Kidney tubule cell (primary cell): ENCODE data around the gene HMCES.
"Not testable (repeated sequence)": the region's sequence is repeated elsewhere in the genome, so short reads cannot be mapped to it uniquely, and the experiment has no call there.

ENCODE experiments used
- DNase-seq: peaks from one replicate; pipeline ENCODE4 v3.0.0-alpha.2; 2018; ENCODE audit warnings: low spot score

The HMCES gene

DNA sequence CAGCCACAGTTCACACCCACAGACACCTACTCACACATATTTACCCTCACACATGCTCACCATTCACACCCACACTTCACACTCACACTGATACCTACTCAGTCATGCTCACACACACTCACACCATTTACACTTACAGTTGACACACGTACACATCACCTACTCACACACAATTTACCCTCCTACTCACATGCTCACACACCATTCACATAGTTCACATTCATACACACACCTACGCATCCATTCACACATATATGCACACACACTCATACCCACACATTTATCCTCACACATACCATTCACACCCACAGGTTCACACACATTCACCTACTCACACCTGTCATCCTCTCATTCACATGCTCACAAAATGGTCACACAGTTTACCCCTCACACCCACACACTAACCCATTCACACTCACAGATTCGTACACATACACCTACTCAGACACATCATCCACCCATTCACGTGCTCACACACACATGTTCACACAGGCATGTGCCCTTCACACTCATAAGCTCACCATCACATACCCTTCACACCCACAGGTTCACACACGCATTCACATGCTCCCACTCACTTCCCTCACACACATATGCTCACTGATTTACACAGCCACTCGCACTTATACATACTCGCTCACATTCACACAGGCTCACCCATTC is 42.3 kb downstream of the HMCES start:
- no peak for DNase-seq

DNA sequence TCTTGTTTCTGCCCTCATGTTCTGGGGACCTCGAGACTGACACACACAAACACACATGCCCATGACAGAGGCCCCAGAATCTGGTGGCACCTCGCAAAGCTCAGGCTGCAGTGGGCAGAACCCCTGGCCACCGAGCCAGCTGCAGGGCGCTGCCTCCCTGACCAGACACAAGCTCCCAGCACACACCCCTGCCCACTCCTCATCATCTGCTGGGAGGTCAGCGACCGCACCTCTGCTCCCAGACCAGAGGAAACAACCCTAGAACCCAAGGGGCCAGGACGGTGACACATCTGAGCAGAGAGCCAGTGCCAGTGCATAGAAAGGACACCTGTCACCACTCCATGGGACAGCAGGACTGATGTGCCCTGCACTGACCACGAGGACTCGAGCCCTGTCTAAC is 43.2 kb downstream of the HMCES start:
- no peak for DNase-seq

DNA sequence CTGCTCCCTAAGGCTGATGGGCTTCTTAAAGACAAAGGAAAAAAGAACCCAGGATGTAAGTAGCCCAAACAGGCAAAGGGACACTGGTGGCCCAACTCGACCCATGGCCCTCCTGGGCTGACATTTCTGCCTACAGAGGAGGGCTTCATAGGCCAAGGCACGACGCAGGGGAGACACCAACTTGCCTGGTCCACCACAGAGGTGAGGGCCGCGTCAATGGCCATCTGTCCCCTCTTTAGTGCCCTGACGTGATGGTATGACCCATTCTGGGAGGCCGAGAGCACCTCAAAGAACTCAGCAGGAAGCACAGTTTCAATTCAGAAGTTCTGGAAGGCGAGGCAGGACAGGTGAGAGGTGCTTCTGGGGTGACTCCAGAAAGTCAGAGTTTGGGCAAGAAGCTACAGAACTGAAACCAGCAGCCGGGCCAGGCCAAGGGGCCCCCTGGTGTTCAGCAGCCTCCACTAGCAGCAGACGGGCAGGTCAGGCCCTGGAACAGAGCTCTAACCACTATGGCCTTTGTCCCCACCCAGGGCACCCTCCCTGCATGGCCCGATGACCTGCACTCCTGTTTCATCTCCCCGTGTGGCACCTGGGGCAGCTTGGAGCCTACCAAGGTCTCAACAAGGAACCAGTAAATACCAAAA is 45.1 kb downstream of the HMCES start:
- no peak for DNase-seq

DNA sequence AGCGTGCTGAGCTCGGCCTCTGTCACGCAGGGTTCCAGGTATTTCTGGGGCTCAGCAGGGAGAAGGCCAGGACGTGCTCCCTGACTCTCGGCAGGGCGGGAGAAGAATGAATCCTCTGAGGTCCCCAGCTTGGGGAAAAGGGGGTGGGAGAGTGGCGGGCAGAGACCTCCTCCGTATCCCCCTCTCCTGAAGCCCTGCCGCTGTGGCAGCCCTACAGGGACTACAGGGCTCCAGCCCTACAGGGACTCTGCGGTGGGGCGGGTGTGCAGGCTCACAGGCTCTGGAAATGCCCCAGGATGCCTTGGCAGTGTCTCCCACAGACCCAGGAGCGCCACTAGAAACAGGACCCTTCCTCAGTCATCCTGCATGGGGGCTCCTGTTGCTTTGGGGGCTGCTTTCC is 46.2 kb downstream of the HMCES start:
- DNase-seq = no peak

DNA sequence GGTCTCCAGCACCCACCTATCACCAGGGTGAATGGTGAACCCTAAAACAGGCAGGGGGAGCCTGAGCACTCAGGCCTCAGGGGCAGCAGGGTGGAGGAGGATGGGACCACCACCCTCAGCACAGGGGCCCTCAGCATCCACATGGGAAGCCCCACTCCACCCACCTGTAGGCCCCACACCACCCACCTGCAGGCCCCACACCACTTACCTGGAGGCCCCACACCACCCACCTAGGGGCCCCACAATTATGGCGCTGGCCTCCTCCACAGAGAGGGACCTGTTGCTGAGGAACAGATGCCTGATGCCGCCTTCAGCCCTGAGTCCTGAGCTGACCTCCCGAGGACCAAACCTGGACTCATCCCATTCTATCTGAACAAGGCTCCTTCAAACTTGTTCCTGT is 46.7 kb downstream of the HMCES start:
- DNase-seq = no peak

DNA sequence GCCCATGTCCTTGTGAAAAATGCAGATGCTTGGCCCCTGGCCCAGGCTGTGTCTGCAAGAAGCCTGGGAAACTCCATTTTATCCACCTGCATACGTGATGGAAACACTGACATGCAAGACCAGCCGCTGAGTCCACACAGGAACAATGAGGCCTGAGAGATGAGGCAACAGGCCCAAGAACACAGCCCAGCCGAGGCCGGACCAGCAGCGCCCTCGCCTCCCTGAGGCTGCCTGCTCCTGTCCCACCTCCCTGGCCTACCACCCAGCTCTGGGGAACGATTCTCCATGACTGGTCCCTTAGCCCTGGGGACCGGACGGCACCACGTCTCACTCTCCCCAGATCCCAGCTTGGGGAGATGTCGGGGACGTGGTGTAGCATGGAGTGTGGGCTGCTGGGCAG is 47.5 kb downstream of the HMCES start:
- no peak for DNase-seq

DNA sequence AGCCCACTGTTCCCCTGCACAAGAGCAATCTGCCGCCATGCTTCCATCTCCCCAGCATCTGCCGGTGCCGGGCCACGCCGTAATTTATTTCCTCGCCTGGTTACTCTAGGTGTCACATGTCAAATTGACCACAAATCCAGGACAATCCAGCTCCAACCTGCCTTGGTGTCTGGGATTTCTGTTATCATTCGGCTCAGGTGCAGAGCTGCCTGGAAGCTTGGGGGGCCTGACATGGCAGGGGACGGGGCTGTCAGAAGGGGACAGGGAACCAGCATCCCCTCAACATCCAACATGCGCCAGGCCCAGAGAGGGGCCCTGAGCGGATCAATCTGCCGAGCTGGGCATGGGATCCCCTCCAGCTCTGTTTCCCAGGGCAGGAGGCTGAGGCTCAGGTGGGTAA is 47.9 kb downstream of the HMCES start:
- DNase-seq = no peak

DNA sequence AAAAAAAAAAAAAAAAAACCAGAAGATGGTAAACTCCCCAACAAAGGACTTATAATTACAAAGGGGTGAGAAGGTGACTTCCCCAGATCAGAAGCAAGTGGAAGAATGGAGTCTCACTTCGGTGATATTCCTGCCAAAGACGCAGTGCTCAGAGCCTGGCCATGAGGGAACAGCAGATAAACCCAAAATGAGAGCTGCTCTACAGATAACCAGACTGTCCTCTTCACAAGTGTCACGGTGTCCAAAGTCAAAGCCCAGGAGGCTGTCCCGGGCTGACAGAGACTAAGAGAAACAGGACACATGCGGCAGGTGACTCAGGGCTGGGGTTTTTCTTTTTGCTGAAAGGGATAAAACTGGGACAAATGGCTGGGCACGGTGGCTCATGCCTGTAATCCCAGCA is 48.8 kb downstream of the HMCES start:
- DNase-seq = no peak

DNA sequence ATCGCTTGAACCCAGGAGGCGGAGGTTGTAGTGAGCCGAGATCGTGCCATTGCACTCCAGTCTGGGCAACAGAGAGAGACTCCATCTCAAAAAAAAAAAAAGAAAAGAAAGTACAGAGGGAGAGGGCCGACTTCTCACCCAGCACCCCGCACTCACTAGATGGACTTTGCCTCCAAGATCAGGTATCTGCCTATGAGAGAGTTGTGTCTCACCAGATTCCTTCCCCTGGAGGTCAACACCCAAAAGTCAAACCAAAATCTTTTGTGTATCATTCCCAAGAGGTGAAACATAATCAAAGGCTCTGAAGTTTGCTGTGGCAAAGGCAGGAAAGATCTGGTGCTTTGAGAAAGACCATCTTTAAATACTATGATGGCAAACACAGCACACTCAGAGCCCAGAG is 51.2 kb downstream of the HMCES start:
- DNase-seq = no peak

DNA sequence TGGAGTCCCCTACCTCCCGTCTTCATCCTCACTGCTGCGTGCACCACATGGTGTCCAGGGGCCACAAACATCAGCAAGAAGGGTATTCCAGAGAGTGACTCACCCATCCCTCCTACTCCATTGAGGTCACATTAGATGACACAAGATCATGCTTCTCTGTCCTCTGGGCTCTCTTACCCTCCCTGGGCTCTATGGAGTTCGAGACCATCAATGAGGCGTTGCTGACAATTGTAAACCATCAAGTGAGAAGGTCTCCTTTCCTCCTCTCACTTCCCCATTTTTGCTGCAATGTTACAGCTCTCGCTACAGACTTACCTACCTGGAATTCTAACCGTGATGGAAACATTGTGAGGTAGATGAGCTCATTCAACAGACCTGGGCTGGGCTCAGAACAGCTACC is 51.7 kb downstream of the HMCES start:
- DNase-seq = no peak

DNA sequence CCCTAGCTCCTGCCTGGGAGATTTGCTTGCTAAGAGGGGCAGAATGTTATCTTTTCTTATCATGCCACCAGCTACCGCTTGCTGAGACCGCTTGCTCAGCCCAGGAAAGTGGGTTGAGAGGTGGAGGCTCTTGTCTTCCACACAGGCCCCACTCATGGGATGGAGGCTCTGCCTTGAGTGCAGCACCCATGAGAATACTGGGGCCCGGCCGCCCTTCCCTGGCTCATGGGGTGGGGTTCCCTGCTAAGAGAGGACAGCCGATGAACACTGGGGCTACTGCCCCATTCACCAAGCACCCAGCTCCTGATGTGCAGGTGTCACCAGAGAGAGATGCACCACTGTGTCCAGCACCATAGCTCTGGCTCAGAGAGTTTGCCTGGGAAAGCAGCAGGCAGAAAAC is 55.2 kb downstream of the HMCES start:
- no peak for DNase-seq

DNA sequence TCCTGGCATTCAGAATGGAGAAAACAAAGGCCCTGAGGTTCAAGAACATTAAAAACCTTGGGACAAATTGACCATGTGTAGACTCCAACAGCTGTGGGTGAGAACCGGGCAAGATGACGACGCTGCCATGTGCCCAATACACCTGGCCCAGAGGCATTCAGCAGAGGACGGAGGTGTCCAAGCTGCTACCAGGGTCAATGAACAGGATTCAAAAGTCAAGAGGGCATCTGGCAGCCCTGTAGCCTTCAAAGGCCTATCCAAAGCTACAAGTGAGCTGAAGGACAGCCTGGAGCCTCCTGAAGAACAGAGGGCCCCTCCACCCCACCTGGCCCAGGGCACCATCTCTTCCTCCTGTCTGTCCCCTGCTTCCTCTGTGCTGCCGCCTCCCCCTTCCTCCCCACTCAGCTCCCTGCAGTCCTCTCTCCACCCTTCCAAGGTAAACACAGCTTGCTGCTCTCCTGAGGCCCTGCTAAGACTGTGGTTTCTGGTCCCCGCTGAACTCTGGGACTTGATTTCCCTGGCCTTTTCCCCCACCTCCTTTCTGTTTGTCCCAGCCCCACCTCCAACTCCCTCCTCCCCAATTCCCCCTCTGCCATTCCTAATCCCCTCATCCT is 57.5 kb downstream of the HMCES start:
- no peak for DNase-seq

DNA sequence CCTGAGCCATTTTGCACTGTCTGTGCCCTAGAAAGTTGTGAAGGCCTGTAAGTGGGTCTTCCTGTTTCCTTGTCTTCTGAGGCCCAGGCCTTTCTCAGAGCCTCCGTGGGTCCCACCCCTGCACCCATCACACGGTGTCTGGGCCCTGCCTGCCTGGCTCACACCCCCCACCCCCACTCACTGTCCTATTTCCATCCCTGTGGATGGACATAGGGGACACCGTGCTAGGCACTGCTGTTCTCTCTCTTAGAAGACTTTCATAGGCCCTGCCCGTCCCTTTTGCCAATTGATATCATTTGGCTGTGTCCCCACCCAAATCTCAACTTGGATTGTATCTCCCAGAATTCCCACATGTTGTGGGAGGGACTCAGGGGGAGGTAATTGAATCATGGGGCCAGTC is 59.0 kb downstream of the HMCES start:
- not testable (repeated sequence) for DNase-seq

DNA sequence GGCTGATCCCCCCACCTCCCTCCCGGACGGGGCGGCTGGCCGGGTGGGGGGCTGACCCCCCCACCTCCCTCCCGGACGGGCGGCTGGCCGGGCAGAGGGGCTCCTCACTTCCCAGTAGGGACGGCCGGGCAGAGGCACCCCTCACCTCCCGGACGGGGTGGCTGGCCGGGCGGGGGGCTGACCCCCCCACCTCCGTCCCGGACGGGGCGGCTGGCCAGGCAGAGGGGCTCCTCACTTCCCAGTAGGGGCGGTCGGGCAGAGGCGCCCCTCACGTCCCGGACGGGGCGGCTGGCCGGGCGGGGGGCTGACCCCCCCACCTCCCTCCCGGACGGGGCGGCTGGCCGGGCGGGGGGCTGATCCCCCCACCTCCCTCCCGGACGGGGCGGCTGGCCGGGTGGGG is 60.5 kb downstream of the HMCES start:
- not testable (repeated sequence) for DNase-seq

DNA sequence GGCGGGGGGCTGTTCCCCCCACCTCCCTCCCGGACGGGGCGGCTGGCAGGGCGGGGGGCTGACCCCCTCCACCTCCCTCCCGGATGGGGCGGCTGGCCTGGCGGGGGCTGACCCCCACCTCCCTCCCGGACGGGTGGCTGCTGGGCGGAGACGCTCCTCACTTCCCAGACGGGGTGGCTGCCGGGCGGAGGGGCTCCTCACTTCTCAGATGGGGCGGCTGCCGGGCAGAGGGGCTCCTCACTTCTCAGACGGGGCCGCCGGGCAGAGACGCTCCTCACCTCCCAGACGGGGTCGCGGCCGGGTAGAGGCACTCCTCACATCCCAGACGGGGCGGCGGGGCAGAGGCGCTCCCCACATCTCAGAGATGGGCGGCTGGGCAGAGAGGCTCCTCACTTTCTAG is 61.2 kb downstream of the HMCES start:
- DNase-seq = not testable (repeated sequence)

DNA sequence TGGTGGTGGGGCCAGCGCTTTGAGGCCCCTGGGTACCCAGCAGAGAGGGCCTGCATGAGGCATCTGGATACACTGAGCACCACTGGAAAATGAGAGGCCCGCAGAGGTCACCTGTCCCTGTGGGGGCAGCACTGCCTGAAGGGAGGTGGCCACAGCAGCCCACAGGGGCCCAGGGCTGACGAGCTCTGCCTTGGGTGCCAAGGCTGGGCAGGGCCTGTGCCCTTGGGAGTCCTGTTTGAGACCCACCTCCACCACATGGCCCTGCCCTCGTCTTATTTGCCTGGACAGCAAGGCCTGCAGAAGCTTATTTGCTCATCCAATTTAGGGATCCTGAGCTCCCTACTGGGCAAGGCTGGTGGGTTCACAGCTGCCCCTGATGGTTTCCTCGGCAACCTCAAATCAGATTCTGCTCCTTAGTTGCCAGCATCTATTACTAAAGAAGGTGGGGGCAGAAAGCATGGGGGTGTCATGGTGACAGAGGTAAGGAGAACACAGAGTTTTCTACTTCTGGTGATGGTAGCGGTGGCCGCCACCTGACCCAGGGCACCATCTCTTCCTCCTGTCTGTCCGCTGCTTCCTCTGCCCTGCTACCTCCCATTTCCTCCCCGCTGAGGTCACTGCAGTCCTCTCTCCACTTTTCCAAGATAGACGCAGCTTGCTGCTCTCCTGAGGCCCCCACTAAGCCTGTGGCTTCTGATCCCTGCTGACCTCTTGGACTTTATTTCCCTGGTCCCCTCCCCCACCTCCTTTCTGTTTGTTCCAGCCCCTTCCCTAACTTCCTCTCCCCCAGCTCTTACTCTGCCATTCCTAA is 62.9 kb downstream of the HMCES start:
- DNase-seq = no peak

DNA sequence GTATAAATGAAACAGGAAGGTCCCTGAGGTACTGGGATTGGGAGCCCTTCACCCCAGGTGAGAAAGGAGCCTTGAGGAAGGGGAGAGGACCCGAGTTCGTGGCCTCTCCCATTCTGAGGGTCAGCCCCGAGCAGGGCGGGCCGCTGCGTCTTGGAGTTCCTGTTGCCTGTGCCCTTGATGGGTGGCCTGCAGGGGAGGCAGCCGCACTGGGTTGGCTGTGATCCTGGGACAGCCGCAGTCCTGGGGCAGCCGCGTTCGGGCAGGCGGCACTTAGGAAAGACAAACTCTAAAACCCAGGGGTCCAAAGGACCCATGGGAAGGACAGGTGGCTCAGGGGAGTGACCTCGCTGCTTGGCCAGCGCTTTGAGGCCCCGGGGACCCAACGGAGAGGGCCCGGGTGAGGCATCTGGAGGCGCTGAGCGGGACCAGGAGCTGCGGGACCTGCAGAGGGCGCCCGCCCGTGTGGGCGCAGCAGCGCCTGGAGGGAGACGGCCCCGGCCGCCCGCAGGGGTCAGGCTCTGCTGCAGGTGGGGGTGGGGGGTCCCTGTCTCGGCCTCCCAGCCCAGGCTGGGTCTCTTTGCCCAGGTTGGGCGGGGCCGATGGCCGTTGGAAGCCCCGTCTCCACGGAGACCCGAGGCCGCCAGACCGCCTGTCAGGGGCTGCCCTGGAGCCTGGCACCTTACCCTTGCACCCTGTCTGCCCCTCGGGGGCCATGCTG is 65.1 kb downstream of the HMCES start:
- peak; percentile 31 for DNase-seq

DNA sequence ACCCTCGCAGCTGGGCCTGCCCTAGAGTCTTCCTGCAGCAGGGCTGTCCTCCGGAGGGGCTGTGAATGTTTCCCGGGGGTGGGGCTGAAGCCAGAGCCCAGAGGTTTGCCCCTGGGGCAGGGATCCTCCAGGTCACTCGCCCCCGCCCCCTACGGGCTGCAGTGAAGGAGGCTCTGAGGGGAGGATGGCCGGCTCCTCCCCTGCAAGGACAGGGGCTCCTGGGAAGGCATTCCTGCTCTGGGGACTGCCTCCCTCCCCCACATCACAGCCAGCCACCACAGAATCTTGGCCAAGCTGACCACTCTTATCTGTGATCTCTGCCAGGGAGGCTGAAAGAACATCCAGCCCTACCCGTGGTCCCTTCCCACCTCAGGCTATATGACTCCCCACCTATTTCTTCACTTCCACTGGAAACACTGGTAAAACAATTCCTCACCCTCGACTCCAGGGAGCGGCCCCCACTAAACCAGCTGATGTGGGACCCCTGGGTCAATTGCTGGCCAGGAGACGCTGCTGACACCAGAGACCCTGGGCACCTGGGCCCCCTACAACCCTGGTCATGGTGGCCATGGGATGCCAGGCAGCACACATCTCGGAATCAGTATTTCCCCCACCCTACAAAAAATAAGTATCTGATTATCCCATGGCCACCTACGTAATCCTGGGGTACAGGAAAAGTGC is 66.0 kb downstream of the HMCES start:
- DNase-seq = no peak

DNA sequence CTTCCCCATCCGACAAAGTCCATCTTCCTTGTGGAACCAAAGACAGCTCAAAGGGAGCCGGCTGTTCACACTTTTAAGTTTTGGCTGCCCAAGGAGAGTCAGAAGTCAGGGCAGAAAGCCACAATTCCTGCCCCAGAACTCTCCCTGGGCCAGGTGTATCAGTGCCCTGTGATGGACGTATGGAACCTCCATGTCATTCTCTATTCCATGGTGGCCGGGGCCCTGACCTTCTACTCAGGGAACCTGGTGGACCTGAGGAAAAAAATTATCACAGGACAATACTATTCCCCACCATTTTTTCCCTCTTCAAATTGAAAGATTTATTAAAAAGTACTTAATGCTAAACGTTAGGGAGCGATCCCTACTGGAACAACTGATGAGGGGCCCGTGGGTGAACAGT is 66.6 kb downstream of the HMCES start:
- no peak for DNase-seq

DNA sequence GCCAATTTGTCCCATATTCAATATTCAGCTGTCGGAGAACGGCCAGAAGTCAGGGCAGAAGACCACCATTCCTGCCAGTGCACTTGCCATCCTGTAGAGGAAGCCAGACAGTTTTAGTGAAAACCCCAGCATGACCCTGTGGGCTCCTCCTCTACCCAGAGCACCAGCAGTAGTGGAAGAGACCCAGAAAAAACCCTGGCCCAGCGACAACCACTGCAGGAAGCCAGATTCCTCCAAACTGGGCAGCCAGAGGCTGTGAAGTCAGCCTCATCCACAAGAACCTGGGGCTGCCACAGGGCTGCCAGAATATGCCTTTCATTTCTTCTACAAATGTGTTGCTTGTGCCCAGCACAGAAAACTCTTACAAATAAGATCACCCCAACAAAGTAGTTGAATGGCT is 67.3 kb downstream of the HMCES start:
- DNase-seq = no peak

DNA sequence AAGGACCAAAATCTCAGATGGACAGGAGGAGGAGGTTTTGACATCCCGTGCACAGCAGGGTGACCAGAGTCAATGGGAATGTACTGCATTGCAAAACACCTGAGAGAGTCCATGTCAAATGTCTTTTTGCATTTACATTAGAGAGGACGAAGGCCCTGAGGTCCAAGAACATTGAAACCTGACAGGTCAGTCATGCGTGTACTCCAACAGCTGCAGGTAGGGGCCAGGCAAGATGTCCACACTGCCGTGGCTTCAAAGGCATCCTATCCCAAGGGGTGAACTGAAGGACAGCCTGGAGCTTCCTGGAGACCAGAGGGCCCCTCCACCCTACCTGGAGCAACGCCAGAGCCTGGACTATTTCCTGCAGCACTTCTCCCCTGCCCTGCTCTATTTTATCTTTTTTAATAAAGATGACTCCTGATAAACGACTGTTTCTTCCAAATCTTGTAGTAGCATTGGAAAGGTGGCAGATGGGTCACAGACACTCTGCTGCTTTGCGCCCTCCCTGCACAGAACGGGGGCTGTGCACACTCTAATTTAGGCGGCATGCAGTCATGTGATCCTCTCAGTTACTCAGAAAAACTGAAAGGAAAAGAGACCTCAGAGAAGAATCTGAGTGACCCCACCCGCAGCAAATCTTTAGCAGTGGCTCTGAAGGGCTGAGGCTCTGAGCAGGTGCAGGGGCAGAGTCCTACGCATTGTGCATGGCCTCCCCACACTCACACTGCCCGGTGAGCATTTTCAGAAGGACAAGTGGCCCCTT is 68.2 kb downstream of the HMCES start:
- DNase-seq = peak; percentile 16
